ENCODE results near the gene KIF3C.
"Not testable (repeated sequence)": the region's sequence is repeated elsewhere in the genome, so short reads cannot be mapped to it uniquely, and the experiment has no call there.

Gene KIF3C

DNA sequence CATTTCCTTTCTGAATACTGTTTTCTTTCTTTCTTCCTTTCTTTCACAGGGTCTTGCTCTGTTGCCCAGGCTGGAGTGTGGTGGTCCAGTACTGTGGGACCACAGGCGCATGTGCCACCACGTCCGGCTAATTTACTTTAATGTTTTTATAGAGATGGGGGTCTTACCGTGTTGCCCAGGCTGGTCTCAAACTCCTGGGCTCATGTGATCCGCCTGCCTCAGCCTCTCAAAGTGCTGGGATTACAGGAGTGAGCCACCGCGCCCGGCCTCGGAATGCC lies 68.7 kb downstream of the KIF3C start:
- not testable (repeated sequence) for DNase-seq

DNA sequence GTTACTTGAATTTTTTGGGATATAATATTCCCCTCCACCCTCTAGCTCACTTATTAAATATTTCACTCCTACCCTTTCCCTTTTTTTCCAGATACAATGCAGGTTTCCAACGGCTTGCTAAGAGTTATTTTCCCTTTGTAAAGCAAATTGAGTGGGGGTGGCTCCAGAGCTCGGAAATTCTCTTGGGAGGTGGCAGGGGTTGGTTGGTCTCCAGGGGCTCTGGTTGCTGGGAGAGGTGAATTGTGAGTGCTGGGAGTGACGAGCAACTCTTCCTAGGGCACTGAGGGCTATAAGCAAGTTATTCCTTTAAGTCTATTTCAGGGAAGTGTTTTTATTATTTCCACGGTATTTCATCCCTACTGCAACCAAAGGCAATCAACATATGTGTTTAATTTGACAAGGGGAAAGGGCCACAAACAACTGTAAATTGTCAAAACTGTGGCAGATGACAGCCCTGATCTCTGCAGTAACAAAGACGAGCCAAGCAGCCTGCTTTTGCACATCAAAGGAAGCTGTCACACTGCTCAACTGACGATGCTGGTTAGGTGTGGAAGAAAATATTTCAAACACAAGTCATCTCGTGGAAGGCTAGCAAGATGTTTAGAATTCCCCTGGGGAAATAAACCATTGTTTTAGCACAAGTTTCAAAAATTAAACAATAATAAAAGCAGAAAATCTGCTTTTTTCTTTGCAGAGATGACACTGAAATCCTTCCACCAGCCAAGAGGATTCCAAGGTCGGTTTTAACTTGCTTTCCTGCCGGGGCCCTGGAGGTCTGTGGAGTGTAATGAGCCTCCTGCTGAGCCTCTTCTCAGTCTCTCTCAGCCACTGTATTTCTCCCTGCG lies 69.2 kb downstream of the KIF3C start:
- DNase-seq = no peak

GRCh38 chr2:25909574-25909973 lies 72.7 kb downstream of the KIF3C start:
- not testable (repeated sequence) for DNase-seq

- no peak for DNase-seq
Observed at GRCh38 chr2:25905126-25905525, 77.2 kb downstream of the KIF3C start.

DNA sequence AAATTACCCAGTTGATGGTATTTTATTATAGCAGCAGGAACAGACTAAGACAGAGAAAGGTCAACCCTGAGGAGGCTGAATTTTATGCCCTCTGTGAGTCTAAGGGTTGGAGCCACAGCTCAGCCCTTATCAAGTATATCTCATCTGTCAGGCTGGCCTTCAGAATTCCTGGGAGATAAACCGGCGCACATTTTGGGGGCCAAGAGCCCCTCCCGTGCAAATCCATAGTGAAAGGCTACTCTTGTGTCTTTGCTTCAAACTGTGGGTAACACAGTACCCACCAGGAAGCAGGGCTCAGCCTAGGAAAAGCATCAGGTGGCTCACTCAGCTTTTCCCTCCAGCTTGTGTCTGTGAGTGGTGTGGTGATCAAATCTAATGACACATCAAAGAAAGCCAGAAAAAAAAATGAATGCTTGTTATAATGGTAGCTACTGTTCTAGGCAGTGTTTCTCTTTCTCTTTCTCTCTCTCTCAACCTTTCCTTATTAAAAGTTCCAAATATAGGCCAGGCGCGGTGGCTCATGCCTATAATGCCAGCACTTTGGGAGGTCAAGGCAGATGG lies 79.0 kb downstream of the KIF3C start:
- no peak for DNase-seq

GRCh38 chr2:25899404-25899970 lies 82.8 kb downstream of the KIF3C start:
- DNase-seq = no peak

- DNase-seq = no peak
Observed at GRCh38 chr2:25897506-25897905, 84.8 kb downstream of the KIF3C start.

DNA sequence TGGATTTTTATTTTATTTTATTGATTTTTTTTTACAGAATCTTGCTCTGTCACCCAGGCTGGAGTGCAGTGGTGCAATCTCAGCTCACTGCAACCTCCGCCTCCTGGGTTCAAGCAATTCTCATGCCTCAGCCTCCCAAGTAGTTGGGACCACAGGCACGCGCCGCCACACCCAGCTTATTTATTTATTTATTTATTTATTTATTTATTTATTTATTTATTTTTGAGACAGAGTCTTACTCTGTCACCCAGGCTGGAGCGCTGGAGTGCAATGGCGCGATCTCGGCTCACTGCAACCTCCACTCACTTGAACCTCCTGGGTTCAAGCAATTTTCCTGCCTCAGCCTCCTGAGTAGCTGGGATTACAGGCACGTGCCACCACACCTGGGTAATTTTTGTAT lies 86.0 kb downstream of the KIF3C start:
- DNase-seq = not testable (repeated sequence)

- no peak for DNase-seq
Observed at GRCh38 chr2:25895610-25896009, 86.7 kb downstream of the KIF3C start.

- no peak for DNase-seq
Observed at GRCh38 chr2:25895018-25895417, 87.3 kb downstream of the KIF3C start.

- DNase-seq = no peak
Observed at GRCh38 chr2:25894135-25894830, 88.0 kb downstream of the KIF3C start.

GRCh38 chr2:25891672-25892071 lies 90.6 kb downstream of the KIF3C start:
- DNase-seq = no peak

DNA sequence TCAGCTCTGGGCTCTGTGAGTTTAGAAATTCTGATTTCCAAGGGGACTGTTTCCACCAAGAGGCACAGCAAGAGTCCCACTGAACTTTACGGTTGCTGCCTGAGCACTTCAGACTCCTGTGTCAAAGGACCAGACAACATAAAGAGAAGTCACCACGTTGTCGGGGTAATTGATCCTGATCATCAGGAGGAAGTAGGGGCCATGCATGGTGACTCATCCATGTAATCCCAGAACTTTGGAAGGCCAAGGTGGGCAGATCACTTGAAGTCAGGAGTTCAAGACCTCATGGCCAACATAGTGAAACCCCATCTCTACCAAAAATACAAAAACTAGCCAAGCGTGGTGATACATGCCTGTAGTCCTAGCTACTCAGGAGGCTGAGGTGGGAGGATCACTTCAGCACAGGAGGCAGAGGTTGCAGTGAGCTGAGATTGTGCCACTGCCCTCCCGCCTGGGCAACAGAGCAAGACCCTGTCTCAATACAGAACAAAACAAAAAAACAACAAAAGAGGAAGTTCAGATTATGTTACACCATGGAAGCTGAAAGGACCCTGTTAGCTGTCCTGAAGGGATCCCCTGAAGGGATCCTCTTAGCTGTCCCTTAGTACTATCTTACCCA lies 94.6 kb downstream of the KIF3C start:
- no peak for DNase-seq

DNA sequence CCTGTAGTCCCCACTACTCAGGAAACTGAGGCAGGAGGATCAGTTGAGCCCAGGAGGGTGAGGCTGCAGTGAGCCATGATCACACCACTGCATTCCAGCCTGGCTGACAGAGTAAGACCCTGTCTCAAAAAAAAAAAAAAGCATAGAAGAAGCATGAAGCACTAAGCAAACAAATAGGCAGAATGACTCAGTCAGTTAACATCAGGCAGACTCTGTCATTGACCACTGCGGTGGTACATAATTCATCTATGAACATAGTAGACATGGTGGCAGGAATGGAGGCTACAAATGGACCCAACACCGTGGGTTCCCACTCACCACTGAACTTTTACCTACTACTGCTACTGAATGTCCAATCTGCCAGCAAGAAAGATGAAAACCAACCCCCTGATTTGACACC lies 96.4 kb downstream of the KIF3C start:
- no peak for DNase-seq

GRCh38 chr2:25881764-25882163 lies 100.5 kb downstream of the KIF3C start:
- DNase-seq = no peak

- peak; percentile 9 for DNase-seq
Observed at GRCh38 chr2:25879133-25879730, 103.1 kb downstream of the KIF3C start.

DNA sequence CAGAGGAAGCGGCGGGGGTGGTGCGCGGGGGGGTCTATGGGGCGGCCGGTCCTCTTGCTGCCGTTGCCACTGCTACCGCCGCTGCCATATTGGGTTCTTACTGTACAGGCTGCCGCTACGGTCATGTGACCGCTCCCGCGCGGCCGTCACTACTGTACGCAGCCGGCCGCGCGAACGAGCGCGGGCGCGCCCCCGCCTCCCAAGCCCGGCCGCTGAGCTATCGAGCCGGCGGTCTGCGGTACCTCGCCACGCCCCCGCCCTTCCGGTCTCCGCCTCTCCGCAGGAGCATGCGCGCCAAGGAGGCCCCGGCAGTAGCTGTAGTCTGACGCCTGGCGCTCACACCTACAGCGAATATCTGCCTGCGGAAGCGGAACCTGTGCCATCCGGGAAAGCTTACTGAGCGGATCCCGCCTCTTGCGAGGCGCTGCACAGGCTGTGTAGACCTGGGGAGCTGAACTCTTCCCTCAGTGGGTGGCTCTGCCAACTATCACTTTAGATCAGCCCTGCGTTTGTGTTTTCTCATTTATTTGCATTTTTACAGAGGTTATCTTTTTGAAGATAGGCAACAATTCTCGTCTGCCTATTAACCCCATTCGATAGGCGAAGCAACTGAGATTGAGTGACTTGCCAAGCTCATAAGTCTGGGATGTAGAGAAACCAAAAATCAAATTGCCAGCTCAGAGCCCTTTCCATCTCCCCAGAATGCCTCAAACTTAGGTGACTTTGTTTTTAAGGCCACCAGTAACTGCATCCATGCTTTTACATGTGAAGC lies 103.8 kb downstream of the KIF3C start, which contains the start of gene ASXL2:
TSS of gene ASXL2 (minus strand) at position 127 of the 772 bp plus-strand sequence. CDS start 265 bp downstream, outside the sequence.
- DNase-seq = peak; percentile 95

DNA sequence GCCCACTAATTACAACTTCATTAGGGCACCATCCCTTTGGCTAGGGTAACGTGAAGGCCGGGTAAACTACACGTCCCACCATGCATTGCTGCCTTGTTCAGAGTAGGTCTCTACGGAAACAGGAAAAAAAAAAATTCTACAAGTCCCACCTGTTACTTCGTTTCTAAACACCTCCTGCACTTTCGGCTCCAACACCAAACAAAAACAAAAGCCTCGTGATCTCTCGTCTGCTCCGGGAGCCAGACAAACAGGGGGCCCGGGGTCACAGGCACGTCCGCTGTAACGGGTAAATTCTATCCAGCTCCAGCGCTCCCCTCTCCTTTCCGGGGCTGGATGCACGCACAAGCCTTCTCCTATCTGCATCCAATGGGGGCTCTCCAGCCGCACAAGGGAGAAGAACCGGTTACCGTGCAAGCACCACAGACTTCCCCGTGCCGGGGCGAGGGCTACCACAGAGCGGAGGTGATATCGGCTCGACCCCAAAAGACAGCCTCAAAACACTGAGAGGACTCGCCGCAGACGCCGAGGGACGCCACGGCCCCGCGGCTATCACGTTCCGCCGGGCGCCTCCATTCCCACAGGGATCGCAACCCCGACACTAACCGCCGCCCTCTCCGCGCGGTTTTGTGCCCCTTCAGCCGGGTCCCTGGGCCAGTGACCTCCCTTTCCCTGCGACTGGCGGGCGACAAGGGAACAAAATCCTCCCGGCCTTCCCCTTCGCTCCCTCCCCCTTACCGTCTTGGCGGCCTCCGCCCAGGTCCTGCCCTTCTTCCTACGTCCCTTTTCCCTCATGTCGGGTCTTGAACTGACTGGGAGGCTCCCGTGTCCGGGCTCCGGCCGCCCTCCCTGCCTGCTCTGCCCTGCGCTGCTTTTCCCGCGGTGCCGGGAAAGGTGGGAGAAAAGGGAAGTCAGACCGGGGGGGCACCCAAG lies 104.6 kb downstream of the KIF3C start:
- DNase-seq = peak; percentile 48

Data from NCI-H748 treated with DMSO at 0.1 percent for 48 hours (cell line).